Neural cell (in vitro differentiated cells): ENCODE results near the gene RDH11. TPM values are rescaled to one million over a fixed set of nuclear protein-coding genes. Genes with fewer than 3 reads are reported as not detected.

Experiments
- H2AFZ ChIP-seq: fragments of 200-600, 300-800 bp; sonication (generic), shearing (Covaris generic); 2 replicates; pipeline ENCODE4 v1.6.0; 2014; ENCODE audit warnings: low read depth, mild to moderate bottlenecking, antibody characterized with exemption, low read length, moderate library complexity
- H3F3A ChIP-seq: fragments of 200-600 bp; shearing (Covaris generic); 2 replicates; pipeline ENCODE4 v1.6.1; 2016; ENCODE audit warnings: mild to moderate bottlenecking, moderate library complexity, mixed read lengths, antibody characterized with exemption, low read length; ENCODE audit not compliant: insufficient read depth, poor library complexity, severe bottlenecking
- H3K27ac ChIP-seq: fragments of 200-600, 300-800 bp; sonication (generic), shearing (Covaris generic); 2 replicates; pipeline ENCODE4 v1.5.1; 2014; ENCODE audit warnings: mild to moderate bottlenecking, low read length, moderate library complexity
- H3K27me3 ChIP-seq: fragments of 300-800, 200-600 bp; sonication (generic), shearing (Covaris generic); 2 replicates; pipeline ENCODE4 v1.6.0; 2014; ENCODE audit warnings: mild to moderate bottlenecking, low read depth, low read length, moderate library complexity; ENCODE audit not compliant: insufficient read depth
- H3K36me3 ChIP-seq: fragments of 300-800, 200-600 bp; sonication (generic), shearing (Covaris generic); 2 replicates; pipeline ENCODE4 v1.5.1; 2014; ENCODE audit warnings: mild to moderate bottlenecking, antibody characterized with exemption, low read length, moderate library complexity; ENCODE audit not compliant: insufficient read depth
- H3K4me2 ChIP-seq: fragments of 300-800, 200-600 bp; sonication (generic), shearing (Covaris generic); 2 replicates; pipeline ENCODE4 v1.6.0; 2014; ENCODE audit warnings: mild to moderate bottlenecking, low read length
- H3K4me3 ChIP-seq: fragments of 300-800, 200-600 bp; sonication (generic), shearing (Covaris generic); 2 replicates; pipeline ENCODE4 v1.5.1; 2014; ENCODE audit warnings: mild to moderate bottlenecking, low read length, moderate library complexity
- H3K79me2 ChIP-seq: fragments of 200-600 bp; shearing (Covaris generic); replicated peaks from 2 replicates; pipeline ENCODE4 v1.6.0; 2014; ENCODE audit warnings: mild to moderate bottlenecking, low read length, moderate library complexity; ENCODE audit not compliant: insufficient read depth
- H3K9ac ChIP-seq: fragments of 300-800, 200-600 bp; sonication (generic), shearing (Covaris generic); 2 replicates; pipeline ENCODE4 v1.6.1; 2016; ENCODE audit warnings: mild to moderate bottlenecking, low read length, mixed read lengths
- H3K9me2 ChIP-seq: fragments of 200-600 bp; shearing (Covaris generic); 2 replicates; pipeline ENCODE4 v1.6.1; 2016; ENCODE audit warnings: mild to moderate bottlenecking, low read length, mixed read lengths; ENCODE audit not compliant: insufficient read depth
- H3K9me3 ChIP-seq: fragments of 200-600, 300-800 bp; sonication (generic), shearing (Covaris generic); 2 replicates; pipeline ENCODE4 v1.6.1; 2016; ENCODE audit warnings: mild to moderate bottlenecking, mixed run types, low read length, moderate library complexity, mixed read lengths
- H4K20me1 ChIP-seq: fragments of 200-600 bp; shearing (Covaris generic); 2 replicates; pipeline ENCODE4 v1.6.1; 2016; ENCODE audit warnings: mild to moderate bottlenecking, mixed run types; ENCODE audit not compliant: insufficient read depth
- EP300 ChIP-seq: fragments of 450-650 bp; conservative IDR thresholded peaks from 2 replicates; pipeline ENCODE4 v1.6.1; 2014; ENCODE audit warnings: antibody characterized with exemption, mild to moderate bottlenecking, moderate library complexity; ENCODE audit not compliant: poor library complexity, severe bottlenecking
- EZH2 ChIP-seq: fragments of 200-600, 300-800 bp; shearing (Covaris generic), sonication (generic); IDR thresholded peaks from 2 replicates; pipeline ENCODE4 v1.6.1; 2014; ENCODE audit warnings: antibody characterized with exemption, low read length, borderline replicate concordance, mild to moderate bottlenecking; ENCODE audit not compliant: insufficient read depth, poor library complexity, severe bottlenecking
- MXI1 ChIP-seq: fragments of 450-650 bp; conservative IDR thresholded peaks from 2 replicates; pipeline ENCODE4 v1.6.1; 2014; ENCODE audit warnings: antibody characterized with exemption, mild to moderate bottlenecking; ENCODE audit not compliant: poor library complexity, severe bottlenecking
- POLR2AphosphoS5 ChIP-seq: IDR thresholded peaks from 2 replicates; pipeline ENCODE4 v1.6.1; 2012
- RAD21 ChIP-seq: fragments of 450-650 bp; conservative IDR thresholded peaks from 2 replicates; pipeline ENCODE4 v1.6.1; 2014; ENCODE audit warnings: antibody characterized with exemption, mild to moderate bottlenecking, moderate library complexity
- SMC3 ChIP-seq: fragments of 450-650 bp; conservative IDR thresholded peaks from 2 replicates; pipeline ENCODE4 v1.6.1; 2014; ENCODE audit warnings: antibody characterized with exemption, mild to moderate bottlenecking, moderate library complexity; ENCODE audit not compliant: poor library complexity
- TAF1 ChIP-seq: IDR thresholded peaks from 2 replicates; pipeline ENCODE4 v1.6.1; 2012; ENCODE audit warnings: low read depth
- polyA plus RNA-seq: library from polyadenylated mRNA; depleted of rRNA; stranded (reverse); fragments of >200 nt; gene quantifications from 2 replicates; pipeline ENCODE4 v1.2.3, GENCODE V29; 2014
- TF ChIP-seq, protein P1 (sequence below): IDR thresholded peaks from 2 replicates; pipeline ENCODE4 v1.6.1; 2012; ENCODE audit warnings: borderline replicate concordance
- TF ChIP-seq, protein P2 (sequence below): fragments of 450-650 bp; IDR thresholded peaks from 2 replicates; pipeline ENCODE4 v1.5.1; 2014; ENCODE audit warnings: antibody characterized with exemption, mild to moderate bottlenecking, moderate library complexity; ENCODE audit not compliant: poor library complexity, severe bottlenecking

Gene RDH11
- polyA plus RNA-seq, 1 donor from 2014 or later = 190 TPM

DNA sequence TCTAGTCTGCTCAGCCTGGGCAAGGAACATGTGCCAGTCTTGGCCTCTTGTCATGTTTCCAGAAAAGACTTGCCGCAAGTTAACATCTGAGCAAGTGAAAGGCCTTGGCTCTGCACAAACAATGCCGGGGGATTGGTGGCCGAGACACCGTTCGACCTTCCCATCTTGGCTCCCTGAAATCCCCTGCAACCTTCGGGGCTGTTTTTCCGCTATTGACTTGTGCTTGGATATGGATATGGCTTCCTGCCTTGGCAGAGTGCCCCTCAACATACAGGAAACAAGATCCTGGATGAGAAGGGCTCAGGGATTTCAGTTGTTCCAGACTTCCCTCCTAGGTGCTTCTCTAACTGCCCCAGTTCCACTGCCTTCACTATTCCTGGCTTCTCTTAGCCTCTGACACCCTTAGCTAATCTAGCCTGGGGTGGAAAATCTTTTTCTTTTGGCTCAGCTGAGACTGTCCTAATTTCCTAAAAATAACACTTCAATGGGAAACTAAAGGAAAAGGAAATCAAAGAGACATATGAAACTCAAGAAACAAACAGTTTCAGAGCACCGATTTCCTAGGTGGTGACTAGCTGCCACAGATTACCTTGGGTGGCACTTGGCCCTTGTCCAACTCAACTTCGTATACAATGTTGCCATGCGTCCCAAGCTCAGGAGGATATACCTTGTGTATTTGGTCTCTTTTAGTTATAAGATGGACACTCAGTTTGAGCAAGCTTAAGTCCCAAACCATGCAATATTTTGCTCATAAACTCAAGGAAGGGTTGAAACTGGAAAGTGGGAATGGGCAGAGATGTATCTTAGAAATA, 40.0 kb upstream of the RDH11 start:
- Histone ChIP-seq H3K4me2 (no peak overlapping the region), H3F3A (no peaks in the 10 kb centered on the region), H3K79me2 (no peaks in the 10 kb centered on the region), H3K9me2 (no peaks in the 10 kb centered on the region), H3K9me3 (no peaks in the 10 kb centered on the region), H3K36me3 (no peaks in the 10 kb centered on the region), H3K27ac (no peak overlapping the region), H3K9ac (no peak overlapping the region), H3K4me3 (no peak overlapping the region), H2AFZ (no peak overlapping the region), H3K27me3 (no peaks in the 10 kb centered on the region), H4K20me1 (no peaks in the 10 kb centered on the region)
- no peak for TF ChIP-seq EZH2
- TF ChIP-seq MXI1 = no peak
- TF ChIP-seq, protein P1, sequence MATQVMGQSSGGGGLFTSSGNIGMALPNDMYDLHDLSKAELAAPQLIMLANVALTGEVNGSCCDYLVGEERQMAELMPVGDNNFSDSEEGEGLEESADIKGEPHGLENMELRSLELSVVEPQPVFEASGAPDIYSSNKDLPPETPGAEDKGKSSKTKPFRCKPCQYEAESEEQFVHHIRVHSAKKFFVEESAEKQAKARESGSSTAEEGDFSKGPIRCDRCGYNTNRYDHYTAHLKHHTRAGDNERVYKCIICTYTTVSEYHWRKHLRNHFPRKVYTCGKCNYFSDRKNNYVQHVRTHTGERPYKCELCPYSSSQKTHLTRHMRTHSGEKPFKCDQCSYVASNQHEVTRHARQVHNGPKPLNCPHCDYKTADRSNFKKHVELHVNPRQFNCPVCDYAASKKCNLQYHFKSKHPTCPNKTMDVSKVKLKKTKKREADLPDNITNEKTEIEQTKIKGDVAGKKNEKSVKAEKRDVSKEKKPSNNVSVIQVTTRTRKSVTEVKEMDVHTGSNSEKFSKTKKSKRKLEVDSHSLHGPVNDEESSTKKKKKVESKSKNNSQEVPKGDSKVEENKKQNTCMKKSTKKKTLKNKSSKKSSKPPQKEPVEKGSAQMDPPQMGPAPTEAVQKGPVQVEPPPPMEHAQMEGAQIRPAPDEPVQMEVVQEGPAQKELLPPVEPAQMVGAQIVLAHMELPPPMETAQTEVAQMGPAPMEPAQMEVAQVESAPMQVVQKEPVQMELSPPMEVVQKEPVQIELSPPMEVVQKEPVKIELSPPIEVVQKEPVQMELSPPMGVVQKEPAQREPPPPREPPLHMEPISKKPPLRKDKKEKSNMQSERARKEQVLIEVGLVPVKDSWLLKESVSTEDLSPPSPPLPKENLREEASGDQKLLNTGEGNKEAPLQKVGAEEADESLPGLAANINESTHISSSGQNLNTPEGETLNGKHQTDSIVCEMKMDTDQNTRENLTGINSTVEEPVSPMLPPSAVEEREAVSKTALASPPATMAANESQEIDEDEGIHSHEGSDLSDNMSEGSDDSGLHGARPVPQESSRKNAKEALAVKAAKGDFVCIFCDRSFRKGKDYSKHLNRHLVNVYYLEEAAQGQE = no peak
- no peak for TF ChIP-seq RAD21
- TF ChIP-seq POLR2AphosphoS5 = no peak
- TF ChIP-seq TAF1 = no peak
- TF ChIP-seq SMC3 = no peak
- no peak for TF ChIP-seq EP300
- TF ChIP-seq, protein P2, sequence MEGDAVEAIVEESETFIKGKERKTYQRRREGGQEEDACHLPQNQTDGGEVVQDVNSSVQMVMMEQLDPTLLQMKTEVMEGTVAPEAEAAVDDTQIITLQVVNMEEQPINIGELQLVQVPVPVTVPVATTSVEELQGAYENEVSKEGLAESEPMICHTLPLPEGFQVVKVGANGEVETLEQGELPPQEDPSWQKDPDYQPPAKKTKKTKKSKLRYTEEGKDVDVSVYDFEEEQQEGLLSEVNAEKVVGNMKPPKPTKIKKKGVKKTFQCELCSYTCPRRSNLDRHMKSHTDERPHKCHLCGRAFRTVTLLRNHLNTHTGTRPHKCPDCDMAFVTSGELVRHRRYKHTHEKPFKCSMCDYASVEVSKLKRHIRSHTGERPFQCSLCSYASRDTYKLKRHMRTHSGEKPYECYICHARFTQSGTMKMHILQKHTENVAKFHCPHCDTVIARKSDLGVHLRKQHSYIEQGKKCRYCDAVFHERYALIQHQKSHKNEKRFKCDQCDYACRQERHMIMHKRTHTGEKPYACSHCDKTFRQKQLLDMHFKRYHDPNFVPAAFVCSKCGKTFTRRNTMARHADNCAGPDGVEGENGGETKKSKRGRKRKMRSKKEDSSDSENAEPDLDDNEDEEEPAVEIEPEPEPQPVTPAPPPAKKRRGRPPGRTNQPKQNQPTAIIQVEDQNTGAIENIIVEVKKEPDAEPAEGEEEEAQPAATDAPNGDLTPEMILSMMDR = no peak

DNA sequence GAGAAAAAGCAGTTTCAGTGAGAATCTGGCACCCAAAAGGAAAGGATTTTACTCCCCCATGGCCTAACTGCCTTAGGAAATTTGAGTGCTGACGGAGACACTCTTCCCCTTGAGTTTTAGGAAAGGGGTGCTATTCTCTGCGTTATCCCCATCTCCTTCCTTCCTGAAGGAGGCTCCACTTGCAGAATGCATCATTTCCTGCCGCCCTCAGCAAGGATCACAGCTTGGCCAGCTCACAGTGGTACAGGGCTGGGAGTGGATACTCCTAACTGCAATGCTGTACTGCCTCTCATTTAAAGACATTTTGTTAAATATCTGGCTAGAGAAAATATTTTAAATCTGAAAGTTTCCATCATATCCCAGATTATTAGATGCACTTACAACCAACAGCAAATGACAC, 39.1 kb upstream of the RDH11 start:
- Histone ChIP-seq H3K79me2 (no peaks in the 10 kb centered on the region), H3K36me3 (no peaks in the 10 kb centered on the region), H3F3A (no peaks in the 10 kb centered on the region), H3K4me2 (no peak overlapping the region), H2AFZ (no peak overlapping the region), H3K27ac (no peak overlapping the region), H3K9me3 (no peaks in the 10 kb centered on the region), H3K4me3 (no peak overlapping the region), H4K20me1 (no peaks in the 10 kb centered on the region), H3K9ac (no peak overlapping the region), H3K27me3 (no peaks in the 10 kb centered on the region), H3K9me2 (no peaks in the 10 kb centered on the region)
- no peak for TF ChIP-seq MXI1
- no peak for TF ChIP-seq EZH2
- TF ChIP-seq POLR2AphosphoS5 = no peak
- no peak for TF ChIP-seq RAD21
- TF ChIP-seq, protein P1 = no peak
- TF ChIP-seq, protein P2 = no peak
- TF ChIP-seq SMC3 = no peak
- no peak for TF ChIP-seq EP300
- no peak for TF ChIP-seq TAF1
